ENCODE results near the gene PTPRR.

PTPRR gene

DNA sequence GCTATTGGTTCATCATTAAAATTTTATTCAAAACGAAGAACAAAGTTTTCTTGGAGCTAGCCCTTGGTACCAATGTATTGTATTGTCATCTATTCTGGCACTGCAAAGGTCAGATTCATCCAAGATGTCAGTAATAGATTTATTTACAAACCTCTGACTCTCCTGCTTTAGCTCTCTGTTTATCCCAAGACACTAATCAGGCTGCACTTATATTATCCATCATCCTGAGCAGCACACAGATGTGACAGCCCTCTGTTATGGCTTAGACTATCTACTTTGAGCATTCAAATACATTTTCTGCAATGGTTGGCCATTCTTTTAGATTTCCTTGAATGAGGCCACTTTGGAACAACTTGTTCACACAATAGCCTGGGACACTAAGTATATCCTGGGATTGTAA, 5.0 kb upstream of the PTPRR start:
- POLR2A ChIA-PET = no interaction called here
- no peak for DNase-seq (ENCODE audit: extremely low spot score)
- CTCF ChIA-PET = no interaction called here

DNA sequence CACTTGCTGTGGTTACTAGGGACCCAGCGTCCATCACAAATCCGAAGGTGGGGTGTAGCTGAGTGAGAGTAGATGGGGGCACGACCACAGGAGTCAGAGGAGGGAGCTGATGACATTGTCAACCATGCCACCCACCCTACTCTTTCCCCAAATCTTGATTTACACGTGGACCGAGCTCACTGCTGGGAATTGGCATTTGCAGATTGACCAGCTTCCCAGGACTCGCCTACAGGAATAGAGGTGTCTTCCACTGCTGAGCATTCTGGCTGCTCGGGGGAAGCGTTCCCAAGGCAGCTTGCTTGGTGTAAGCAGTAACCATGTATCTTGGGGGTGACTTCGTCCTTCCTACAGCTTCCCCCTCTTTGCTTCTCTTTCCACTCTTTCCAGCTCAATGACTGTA, 353 bp upstream of the PTPRR start:
- TF ChIP-seq PKNOX1 (IDR thresholded peaks at IDR 0.05) = no peak
- TF ChIP-seq CTBP1 (IDR thresholded peaks at IDR 0.05; ENCODE audit: borderline replicate concordance) = no peak
- TF ChIP-seq ARNT (IDR thresholded peaks at IDR 0.05) = no peak
- TF ChIP-seq HDGF (IDR thresholded peaks at IDR 0.05; ENCODE audit: borderline replicate concordance) = no peak
- TF ChIP-seq LEF1 (IDR thresholded peaks at IDR 0.05; ENCODE audit: borderline replicate concordance) = no peak
- TF ChIP-seq L3MBTL2 (conservative IDR thresholded peaks at IDR 0.05) = no peak
- TF ChIP-seq ELF4 (IDR thresholded peaks at IDR 0.05) = no peak
- no peak for TF ChIP-seq FOXA1 (IDR thresholded peaks at IDR 0.05)
- no peak for TF ChIP-seq FOXK2 (IDR thresholded peaks at IDR 0.05)
- TF ChIP-seq FOXM1 (IDR thresholded peaks at IDR 0.05; ENCODE audit: borderline replicate concordance) = no peak
- no peak for TF ChIP-seq TARDBP (IDR thresholded peaks at IDR 0.05)
- no peak for TF ChIP-seq SUZ12 (IDR thresholded peaks at IDR 0.05)
- no peak for TF ChIP-seq BHLHE40 (IDR thresholded peaks at IDR 0.05; ENCODE audit: borderline replicate concordance)
- TF ChIP-seq SP1 (IDR thresholded peaks at IDR 0.05) = no peak
- TF ChIP-seq ZNF384 (IDR thresholded peaks at IDR 0.05) = no peak
- no peak for TF ChIP-seq NFRKB (IDR thresholded peaks at IDR 0.05)
- ChIA-PET CTCF (no interaction called here), POLR2A (no interaction called here)
- no peak for DNase-seq (ENCODE audit: extremely low spot score)

More for the DNA sequence above, 5.0 kb upstream of the PTPRR start:
- TF ChIP-seq ZNF384 (IDR thresholded peaks at IDR 0.05) = no peak
- TF ChIP-seq CTBP1 (IDR thresholded peaks at IDR 0.05; ENCODE audit: borderline replicate concordance) = no peak
- no peak for TF ChIP-seq ARNT (IDR thresholded peaks at IDR 0.05)
- TF ChIP-seq SUZ12 (IDR thresholded peaks at IDR 0.05) = no peak
- TF ChIP-seq FOXM1 (IDR thresholded peaks at IDR 0.05; ENCODE audit: borderline replicate concordance) = no peak
- TF ChIP-seq PKNOX1 (IDR thresholded peaks at IDR 0.05) = no peak
- TF ChIP-seq BHLHE40 (IDR thresholded peaks at IDR 0.05; ENCODE audit: borderline replicate concordance) = no peak
- TF ChIP-seq L3MBTL2 (conservative IDR thresholded peaks at IDR 0.05) = no peak
- no peak for TF ChIP-seq TARDBP (IDR thresholded peaks at IDR 0.05)
- TF ChIP-seq HDGF (IDR thresholded peaks at IDR 0.05; ENCODE audit: borderline replicate concordance) = no peak
- TF ChIP-seq ELF4 (IDR thresholded peaks at IDR 0.05) = no peak
- no peak for TF ChIP-seq LEF1 (IDR thresholded peaks at IDR 0.05; ENCODE audit: borderline replicate concordance)
- no peak for TF ChIP-seq NFRKB (IDR thresholded peaks at IDR 0.05)
- TF ChIP-seq FOXA1 (IDR thresholded peaks at IDR 0.05) = no peak

- POLR2A ChIA-PET = no interaction called here
- no peak for DNase-seq (ENCODE audit: extremely low spot score)
- CTCF ChIA-PET = no interaction called here
- TF ChIP-seq NFRKB (IDR thresholded peaks at IDR 0.05) (no peak), ELF4 (IDR thresholded peaks at IDR 0.05) (no peak), LEF1 (IDR thresholded peaks at IDR 0.05; ENCODE audit: borderline replicate concordance) (no peak), ZNF384 (IDR thresholded peaks at IDR 0.05) (peak; percentile 78), SUZ12 (IDR thresholded peaks at IDR 0.05) (no peak)
Observed at GRCh38 chr12:70919597-70920035, 922 bp downstream of the PTPRR start.

DNA sequence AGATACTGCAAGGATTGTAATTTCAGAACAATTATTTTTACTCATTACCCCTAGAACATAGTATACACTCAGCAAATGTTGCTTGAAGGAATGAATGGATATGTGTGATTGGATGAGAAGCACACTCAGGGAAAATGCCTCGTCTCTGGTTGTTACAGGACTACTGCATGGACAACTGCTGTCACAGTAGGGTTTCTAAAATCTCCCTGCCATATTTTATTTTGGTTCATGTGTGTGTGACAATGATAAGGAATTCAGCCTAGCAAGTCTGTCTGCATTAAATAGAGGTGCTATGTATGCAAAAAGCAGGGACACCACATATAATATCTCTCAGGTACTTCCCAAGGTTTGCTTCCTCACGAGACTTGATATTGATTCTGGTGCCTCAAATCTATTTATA, 1.4 kb downstream of the PTPRR start:
- ChIA-PET CTCF (no interaction called here), POLR2A (no interaction called here)
- no peak for DNase-seq (ENCODE audit: extremely low spot score)
- TF ChIP-seq FOXA1 (IDR thresholded peaks at IDR 0.05) (no peak), SP1 (IDR thresholded peaks at IDR 0.05) (no peak), CTBP1 (IDR thresholded peaks at IDR 0.05; ENCODE audit: borderline replicate concordance) (no peak), FOXK2 (IDR thresholded peaks at IDR 0.05) (no peak)

DNA sequence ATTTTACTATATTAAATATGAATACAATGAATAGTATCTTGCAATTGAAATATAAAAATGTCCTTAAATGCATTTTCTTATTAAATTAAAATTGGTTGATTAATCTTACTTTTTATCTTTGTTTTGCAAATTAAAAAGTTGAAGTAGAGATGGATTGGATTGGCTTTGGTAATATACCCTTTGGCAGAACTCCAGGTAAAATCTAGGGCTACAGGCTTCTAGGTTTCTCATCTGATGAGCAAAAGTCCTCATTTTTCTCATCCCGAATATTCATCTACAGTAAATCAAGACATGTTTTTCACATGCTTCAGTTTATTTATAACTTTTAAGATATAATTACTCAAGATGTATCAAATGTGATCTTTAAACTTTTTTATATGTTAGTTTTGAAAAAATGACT, 2.2 kb downstream of the PTPRR start:
- ChIA-PET POLR2A (no interaction called here), CTCF (no interaction called here)

GRCh38 chr12:70910666-70911065, 9.9 kb downstream of the PTPRR start:
- CTCF ChIA-PET = no interaction called here
- no peak for TF ChIP-seq FOXM1 (IDR thresholded peaks at IDR 0.05; ENCODE audit: borderline replicate concordance)
- TF ChIP-seq ELF4 (IDR thresholded peaks at IDR 0.05) = no peak
- no peak for TF ChIP-seq BHLHE40 (IDR thresholded peaks at IDR 0.05; ENCODE audit: borderline replicate concordance)
- TF ChIP-seq SUZ12 (IDR thresholded peaks at IDR 0.05) = no peak
- TF ChIP-seq HDGF (IDR thresholded peaks at IDR 0.05; ENCODE audit: borderline replicate concordance) = no peak
- TF ChIP-seq ARNT (IDR thresholded peaks at IDR 0.05) = no peak
- no peak for TF ChIP-seq LEF1 (IDR thresholded peaks at IDR 0.05; ENCODE audit: borderline replicate concordance)
- no peak for TF ChIP-seq TARDBP (IDR thresholded peaks at IDR 0.05)
- TF ChIP-seq SP1 (IDR thresholded peaks at IDR 0.05) = no peak
- DNase-seq (ENCODE audit: extremely low spot score) = no peak
- POLR2A ChIA-PET = no interaction called here

More for the DNA sequence above, 2.2 kb downstream of the PTPRR start:
- no peak for DNase-seq (ENCODE audit: extremely low spot score)
- TF ChIP-seq TARDBP (IDR thresholded peaks at IDR 0.05) = no peak
- TF ChIP-seq ELF4 (IDR thresholded peaks at IDR 0.05) = no peak
- TF ChIP-seq L3MBTL2 (conservative IDR thresholded peaks at IDR 0.05) = no peak
- TF ChIP-seq SUZ12 (IDR thresholded peaks at IDR 0.05) = no peak
- TF ChIP-seq BHLHE40 (IDR thresholded peaks at IDR 0.05; ENCODE audit: borderline replicate concordance) = no peak
- no peak for TF ChIP-seq FOXA1 (IDR thresholded peaks at IDR 0.05)

GRCh38 chr12:70908978-70909377, 11.6 kb downstream of the PTPRR start:
- ChIA-PET POLR2A (no interaction called here), CTCF (no interaction called here)
- TF ChIP-seq SP1 (IDR thresholded peaks at IDR 0.05) (no peak), FOXK2 (IDR thresholded peaks at IDR 0.05) (no peak), PKNOX1 (IDR thresholded peaks at IDR 0.05) (no peak)
- DNase-seq (ENCODE audit: extremely low spot score) = no peak

Data from HEK293T (cell line).